ENCODE data around the gene SYCP3.

GRCh38 chr12:101750152-101750551, 10.9 kb upstream of the SYCP3 start:
- no peak for TF ChIP-seq CTCF (IDR thresholded peaks at IDR 0.05; ENCODE audit: insufficient read depth, low read depth, low read length)
- TF ChIP-seq EZH2 (IDR thresholded peaks at IDR 0.05; ENCODE audit: insufficient read depth, low read length) = no peak

Data from astrocyte (in vitro differentiated cells and primary cell).